Endothelial cell of umbilical vein (primary cell): ENCODE measurements around the gene IGFL2. TPM values are rescaled to one million over a fixed set of nuclear protein-coding genes. Genes with fewer than 3 reads are reported as not detected.

Experiments
- BruUV-seq: library from RNA; stranded (reverse); fragments of 400-500 nt; replicated peaks from 2 replicates; lab custom pipeline; 2021; lab: Mats Ljungman, UMichigan
- CTCF ChIA-PET: fragments of 300-600, 350-600 bp; sonication (Branson Sonifier 250); formaldehyde crosslinking; loops from one replicate; lab custom pipeline; 2021; ENCODE audit warnings: antibody characterized with exemption, inconsistent platforms; lab: Charles Lee
- POLR2A ChIA-PET: fragments of 300-600, 350-600 bp; sonication (Branson Sonifier 250); formaldehyde crosslinking; loops from one replicate; lab custom pipeline; 2021; ENCODE audit warnings: antibody characterized with exemption, inconsistent platforms; lab: Charles Lee
- DNase-seq: peaks from one replicate; pipeline ENCODE4 v3.0.0-alpha.2; 2011; ENCODE audit warnings: low read depth, low spot score
- FAIRE-seq: peaks from 2 replicates; lab custom pipeline; 2011; peaks lifted over from hg19 to GRCh38; lab: Jason Lieb, UNC
- H2AFZ ChIP-seq: 2 replicates; pipeline ENCODE4 v1.6.0; 2012; ENCODE audit warnings: low read depth, low read length, control low read depth, inconsistent platforms
- H3K27ac ChIP-seq: 2 replicates; pipeline ENCODE4 v1.5.1; 2011; ENCODE audit warnings: low read depth, mild to moderate bottlenecking, control low read depth, low read length, moderate library complexity; ENCODE audit not compliant: insufficient read depth
- H3K27me3 ChIP-seq, 2 experiments: 2 replicates each; pipeline versions ENCODE4 v1.6.0 to v1.6.1; 2011; ENCODE audit warnings: low read length in 2 of 2, mixed read lengths in 1 of 2; ENCODE audit not compliant: control insufficient read depth in 2 of 2, insufficient read depth in 2 of 2
- H3K36me3 ChIP-seq, 2 experiments: 2 replicates in 1 of 2; 3 replicates in 1 of 2; pipeline ENCODE4 v1.5.1; 2011; ENCODE audit warnings: low read length in 2 of 2, mild to moderate bottlenecking in 1 of 2, moderate library complexity in 1 of 2; ENCODE audit not compliant: control insufficient read depth in 2 of 2, insufficient read depth in 2 of 2; ENCODE audit errors: extremely low read depth in 1 of 2
- H3K4me1 ChIP-seq: 3 replicates; pipeline ENCODE4 v1.5.1; 2011; ENCODE audit warnings: mild to moderate bottlenecking, low read length; ENCODE audit not compliant: control insufficient read depth, insufficient read depth; ENCODE audit errors: extremely low read depth
- H3K4me2 ChIP-seq: 2 replicates; pipeline ENCODE4 v1.6.1; 2011; ENCODE audit warnings: low read length, control low read depth, mixed read lengths; ENCODE audit not compliant: insufficient read depth
- H3K4me3 ChIP-seq, 3 experiments: fragments of 200-600 bp in 1 of 3; sonication (generic), shearing (Covaris generic) in 1 of 3; replicated peaks in 1 of 3; 2 replicates each; pipeline ENCODE4 v1.5.1; 2011 to 2016; ENCODE audit warnings: control low read depth in 3 of 3, low read length in 3 of 3, mild to moderate bottlenecking in 2 of 3, inconsistent platforms in 1 of 3, low read depth in 1 of 3, moderate library complexity in 1 of 3; ENCODE audit not compliant: insufficient read depth in 1 of 3
- H3K79me2 ChIP-seq: 2 replicates; pipeline ENCODE4 v1.6.0; 2012; ENCODE audit warnings: low read length, inconsistent platforms; ENCODE audit not compliant: control insufficient read depth, insufficient read depth
- H3K9ac ChIP-seq: replicated peaks from 2 replicates; pipeline ENCODE3; 2011; ENCODE audit warnings: low read length, control low read depth; ENCODE audit not compliant: insufficient read depth; ENCODE audit errors: extremely low read depth
- H3K9me1 ChIP-seq: replicated peaks from 3 replicates; pipeline ENCODE4 v1.6.0; 2011; ENCODE audit warnings: mild to moderate bottlenecking, low read length; ENCODE audit not compliant: control insufficient read depth, insufficient read depth; ENCODE audit errors: extremely low read depth
- H3K9me3 ChIP-seq: replicated peaks from 2 replicates; pipeline ENCODE4 v1.5.1; 2012; ENCODE audit warnings: low read length, inconsistent platforms; ENCODE audit not compliant: control insufficient read depth, insufficient read depth
- H4K20me1 ChIP-seq: replicated peaks from 2 replicates; pipeline ENCODE3; 2011; ENCODE audit warnings: mild to moderate bottlenecking, low read length; ENCODE audit not compliant: control insufficient read depth, insufficient read depth; ENCODE audit errors: extremely low read depth
- CTCF ChIP-seq, 2 donors: IDR thresholded peaks; 1 replicate in 1 of 2; 2 replicates in 1 of 2; pipeline ENCODE4 v1.5.1; 2011; ENCODE audit warnings: low read length in 2 of 2, mild to moderate bottlenecking in 2 of 2, moderate library complexity in 2 of 2, control low read depth in 1 of 2, inconsistent platforms in 1 of 2, low read depth in 1 of 2; ENCODE audit not compliant: insufficient read depth in 1 of 2; ENCODE audit errors: extremely low read depth in 1 of 2
- EZH2 ChIP-seq: IDR thresholded peaks from 2 replicates; pipeline ENCODE4 v1.6.1; 2012; ENCODE audit warnings: borderline replicate concordance, low read depth, mild to moderate bottlenecking, moderate library complexity, low read length, inconsistent platforms; ENCODE audit not compliant: severe bottlenecking
- FOS ChIP-seq: IDR thresholded peaks from 2 replicates; pipeline ENCODE4 v1.6.1; 2011; ENCODE audit warnings: mild to moderate bottlenecking, low read length, moderate library complexity, borderline replicate concordance; ENCODE audit not compliant: insufficient read depth
- GATA2 ChIP-seq: IDR thresholded peaks from 2 replicates; pipeline ENCODE4 v1.7.0; 2011; ENCODE audit warnings: low read depth, mild to moderate bottlenecking, moderate library complexity, mixed read lengths, low read length; ENCODE audit not compliant: insufficient read length, insufficient read depth
- JUN ChIP-seq: IDR thresholded peaks from 2 replicates; pipeline ENCODE4 v1.6.1; 2011; ENCODE audit warnings: borderline replicate concordance, low read depth; ENCODE audit not compliant: insufficient read length, insufficient read depth
- MAX ChIP-seq: IDR thresholded peaks from 2 replicates; pipeline ENCODE4 v1.6.1; 2011; ENCODE audit not compliant: insufficient read depth, insufficient read length
- MYC ChIP-seq: IDR thresholded peaks from one replicate; pipeline ENCODE4 v1.6.1; 2011; ENCODE audit warnings: mild to moderate bottlenecking, low read depth, low read length
- POLR2A ChIP-seq: IDR thresholded peaks from 2 replicates; pipeline ENCODE4 v1.6.1; 2012; ENCODE audit warnings: low read depth, mild to moderate bottlenecking, control low read depth, low read length
- POLR2AphosphoS5 ChIP-seq: IDR thresholded peaks from 2 replicates; pipeline ENCODE4 v1.6.1; 2012; ENCODE audit warnings: low read depth, mild to moderate bottlenecking, control low read depth, low read length, moderate library complexity; ENCODE audit not compliant: insufficient read depth
- dilution Hi-C: fragments of 300-500 bp; cut with MboI; formaldehyde crosslinking; loops from one replicate; pipeline ENCODE4 v1.15.0; 2019; ENCODE audit warnings: low sequenced_read_pairs; ENCODE audit not compliant: extremely low pct_ligation_motif_present
- intact Hi-C: fragments of 100-400 bp; cut with micrococcal nuclease; formaldehyde crosslinking; loops from one replicate; pipeline ENCODE4 v1.10.0; 2022
- polyA plus RNA-seq, 4 experiments: library from polyadenylated mRNA; depleted of rRNA in 3 of 4; stranded (reverse) in 3 of 4; unstranded in 1 of 4; fragments of >200 nt; gene quantifications; 2 replicates each; pipeline versions ENCODE4 v1.2.1 to v1.2.3, GENCODE V29; 2011 to 2012; ENCODE audit warnings: missing spikeins in 1 of 4
- total RNA-seq: library from RNA; stranded (reverse); gene quantifications from 2 replicates; pipeline ENCODE4 v1.2.3, GENCODE V29; 2021

Gene IGFL2
- total and polyA plus RNA-seq, 2 donors (not counting 3 experiments of a cell fraction or from before 2014, with no cell fraction given): not detected

GRCh38 chr19:46159418-46160232 lies 11.6 kb downstream of the IGFL2 start:
- POLR2A ChIA-PET: no interaction called here
- intact Hi-C loops: no loop called here
- BruUV-seq: no TSS peak

More at GRCh38 chr19:46159418-46160232, 11.6 kb downstream of the IGFL2 start:
- Histone ChIP-seq H3K79me2 (no peaks in the 10 kb centered on the region), H4K20me1 (no peaks in the 10 kb centered on the region), H3K27me3 (peaks cover 1 to 30% of the 10 kb centered on the region in 2 experiments), H3K9ac (no peak overlapping the region), H3K4me1 (no peaks in the 10 kb centered on the region), H3K4me2 (no peak overlapping the region), H2AFZ (no peak overlapping the region), H3K9me3 (no peaks in the 10 kb centered on the region), H3K4me3 (no peak overlapping the region), H3K36me3 (no peaks in the 10 kb centered on the region), H3K27ac (no peak overlapping the region), H3K9me1 (no peaks in the 10 kb centered on the region)
- dilution Hi-C loops: no loop called here
- DNase-seq (no peak), FAIRE-seq (no peak)
- CTCF ChIA-PET: interaction anchor here (0.6 kb wide), 1 partner anchor 30 kb away, joined by 3 read pairs; no protein-coding TSS in a partner anchor
- TF ChIP-seq POLR2A (no peak), JUN (no peak), EZH2 (no peak), CTCF (IDR thresholded peaks at IDR 0.05; ENCODE audit: extremely low read depth in 1 of 2, insufficient read depth in 1 of 2, low read depth in 1 of 2, low read length in 2 of 2) (no peak), FOS (no peak), MAX (no peak), MYC (no peak), POLR2AphosphoS5 (no peak), GATA2 (no peak)
